Nephron progenitor cell (in vitro differentiated cells): ENCODE results near the gene DMD.
A peak's percentile ranks its signal among the peaks of the same experiment; 100 is the strongest.

Experiments
- DNase-seq: peaks from one replicate; pipeline ENCODE4 v3.0.0; 2021
- H3K27ac Mint-ChIP-seq: 2 replicates; pipeline ENCODE4 v1.8.0; 2021; ENCODE audit warnings: mild to moderate bottlenecking, moderate library complexity, mixed read lengths
- H3K27me3 Mint-ChIP-seq: 2 replicates; pipeline ENCODE4 v1.8.0; 2021; ENCODE audit warnings: mild to moderate bottlenecking, low read depth, mixed read lengths; ENCODE audit not compliant: poor library complexity
- H3K36me3 Mint-ChIP-seq: 2 replicates; pipeline ENCODE4 v1.8.0; 2021; ENCODE audit warnings: low read depth, mixed read lengths
- H3K4me1 Mint-ChIP-seq: 2 replicates; pipeline ENCODE4 v1.8.0; 2021; ENCODE audit warnings: mixed read lengths
- H3K4me3 Mint-ChIP-seq: 2 replicates; pipeline ENCODE4 v1.8.0; 2021; ENCODE audit warnings: mild to moderate bottlenecking, moderate library complexity, mixed read lengths
- H3K9me3 Mint-ChIP-seq: 2 replicates; pipeline ENCODE4 v1.8.0; 2021; ENCODE audit warnings: mild to moderate bottlenecking, moderate library complexity, mixed read lengths
- TF ChIP-seq, protein P1 (sequence below): fragments of 200-600 bp; sonication (generic); IDR thresholded peaks from 2 replicates; pipeline ENCODE4 v1.5.0; 2021; ENCODE audit warnings: antibody characterized with exemption

DMD gene

DNA sequence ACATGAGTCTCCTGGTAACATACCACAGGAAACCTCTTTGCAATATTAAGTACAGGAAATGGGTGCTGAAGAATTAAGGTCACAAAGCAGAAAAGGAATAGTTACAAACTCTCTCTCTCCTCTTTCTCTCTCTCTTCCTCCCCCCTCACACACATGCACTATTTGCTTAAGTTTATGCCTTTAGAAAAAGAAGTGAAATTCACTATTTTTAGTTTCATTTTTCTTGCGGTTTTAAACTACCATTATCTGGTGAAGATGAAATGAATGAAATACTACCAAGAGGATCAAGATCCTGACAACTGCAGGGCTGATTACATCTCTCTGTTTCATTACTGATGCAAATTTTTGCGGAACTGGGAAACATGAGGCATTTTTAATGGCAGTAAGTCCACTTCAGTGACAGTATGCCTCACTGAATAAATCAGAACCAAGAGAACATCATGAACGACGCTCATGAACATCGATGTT lies 2075.2 kb downstream of the DMD start:
- H3K27me3 Mint-ChIP-seq, result no peaks in the 10 kb centered on the region
- peaks cover 34% of the 10 kb centered on the region for H3K9me3 Mint-ChIP-seq
- DNase-seq, result no peak
- no peaks in the 10 kb centered on the region for H3K4me1 Mint-ChIP-seq
- no peak overlapping the region for H3K27ac Mint-ChIP-seq
- peaks cover 42% of the 10 kb centered on the region for H3K36me3 Mint-ChIP-seq
- no peak overlapping the region for H3K4me3 Mint-ChIP-seq
- TF ChIP-seq, protein P1, sequence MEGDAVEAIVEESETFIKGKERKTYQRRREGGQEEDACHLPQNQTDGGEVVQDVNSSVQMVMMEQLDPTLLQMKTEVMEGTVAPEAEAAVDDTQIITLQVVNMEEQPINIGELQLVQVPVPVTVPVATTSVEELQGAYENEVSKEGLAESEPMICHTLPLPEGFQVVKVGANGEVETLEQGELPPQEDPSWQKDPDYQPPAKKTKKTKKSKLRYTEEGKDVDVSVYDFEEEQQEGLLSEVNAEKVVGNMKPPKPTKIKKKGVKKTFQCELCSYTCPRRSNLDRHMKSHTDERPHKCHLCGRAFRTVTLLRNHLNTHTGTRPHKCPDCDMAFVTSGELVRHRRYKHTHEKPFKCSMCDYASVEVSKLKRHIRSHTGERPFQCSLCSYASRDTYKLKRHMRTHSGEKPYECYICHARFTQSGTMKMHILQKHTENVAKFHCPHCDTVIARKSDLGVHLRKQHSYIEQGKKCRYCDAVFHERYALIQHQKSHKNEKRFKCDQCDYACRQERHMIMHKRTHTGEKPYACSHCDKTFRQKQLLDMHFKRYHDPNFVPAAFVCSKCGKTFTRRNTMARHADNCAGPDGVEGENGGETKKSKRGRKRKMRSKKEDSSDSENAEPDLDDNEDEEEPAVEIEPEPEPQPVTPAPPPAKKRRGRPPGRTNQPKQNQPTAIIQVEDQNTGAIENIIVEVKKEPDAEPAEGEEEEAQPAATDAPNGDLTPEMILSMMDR, result no peak

DNA sequence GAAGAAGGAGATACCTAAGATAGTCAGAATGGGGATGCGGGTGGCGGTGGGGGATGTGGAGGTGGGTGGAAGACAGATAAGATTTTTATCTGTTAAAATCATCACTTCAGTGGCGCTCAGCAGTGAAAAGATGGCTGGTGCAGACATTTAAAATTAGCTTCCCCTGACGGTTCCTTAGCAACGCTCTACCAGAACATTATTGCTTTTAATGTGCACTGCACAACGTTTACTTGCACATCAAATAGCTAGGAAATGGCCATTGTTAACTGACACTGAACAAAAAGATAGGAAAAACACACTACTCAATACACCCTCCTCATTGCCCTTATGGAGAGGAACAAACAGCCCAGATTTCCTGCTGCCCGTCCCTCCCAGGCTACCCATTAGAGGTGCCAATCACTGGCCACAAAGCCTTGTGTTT lies 2078.5 kb downstream of the DMD start:
- Mint-ChIP-seq H3K27ac (no peak overlapping the region), H3K9me3 (peaks cover 29% of the 10 kb centered on the region), H3K4me1 (no peaks in the 10 kb centered on the region), H3K27me3 (no peaks in the 10 kb centered on the region), H3K4me3 (no peak overlapping the region), H3K36me3 (peaks cover 33% of the 10 kb centered on the region)
- DNase-seq, result no peak
- TF ChIP-seq, protein P1, result no peak

DNA sequence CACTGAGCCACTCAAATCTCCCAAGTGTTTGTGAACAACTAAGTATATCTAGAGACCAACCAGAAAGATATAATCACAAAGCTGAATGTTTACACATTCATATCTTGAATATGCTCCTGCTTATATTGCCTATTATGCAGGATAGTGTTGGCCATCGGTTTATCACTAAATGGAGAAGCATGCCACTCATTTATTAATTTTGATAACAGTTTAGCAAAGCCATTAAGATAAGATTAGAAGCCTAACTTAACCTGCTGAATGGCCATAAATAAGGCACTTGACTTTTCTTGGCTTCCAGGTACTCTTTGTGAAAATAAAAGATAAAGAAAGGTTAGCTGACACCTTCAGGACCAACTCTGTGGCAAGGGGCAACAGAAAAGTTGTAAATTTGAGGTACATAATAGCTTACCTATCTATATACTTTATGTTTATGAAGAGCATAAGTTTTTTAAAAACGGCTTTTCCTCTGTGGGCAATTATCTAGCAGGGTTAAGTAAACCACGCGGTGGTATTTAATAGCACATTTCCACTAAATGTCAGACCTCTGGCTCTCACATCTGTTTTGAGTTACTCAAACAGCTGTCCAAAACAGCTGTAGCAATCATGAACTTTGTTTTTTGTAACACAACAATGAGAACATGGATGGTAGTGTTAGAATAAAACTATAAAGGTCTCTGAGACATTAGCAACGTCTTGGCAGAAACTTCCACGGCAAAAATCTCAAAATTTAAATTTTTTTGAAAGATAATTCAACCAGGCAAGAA lies 2080.7 kb downstream of the DMD start:
- Mint-ChIP-seq H3K9me3 (peaks cover 46% of the 10 kb centered on the region), H3K27me3 (no peaks in the 10 kb centered on the region), H3K4me3 (no peak overlapping the region), H3K27ac (no peak overlapping the region), H3K4me1 (no peaks in the 10 kb centered on the region), H3K36me3 (peaks cover 40% of the 10 kb centered on the region)
- DNase-seq, result no peak
- TF ChIP-seq, protein P1, result no peak

DNA sequence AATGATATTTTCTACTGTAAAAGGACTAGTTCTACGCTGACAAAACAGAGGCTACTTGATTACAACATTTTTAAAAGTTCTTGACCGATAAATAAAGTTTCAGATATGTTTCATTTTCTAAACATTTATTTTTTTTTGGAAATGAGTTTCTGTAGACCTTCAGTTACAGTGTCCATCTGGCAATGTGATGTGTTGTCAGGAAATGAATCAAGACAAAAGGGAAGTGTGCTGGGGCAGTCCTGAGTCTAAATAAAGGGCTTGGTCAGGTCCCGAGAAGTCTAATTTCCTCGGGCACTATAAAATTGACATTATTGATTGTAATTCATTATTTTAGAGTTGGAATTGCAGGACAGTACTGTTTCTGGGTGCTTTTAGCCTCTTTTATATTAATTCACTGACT lies 2082.5 kb downstream of the DMD start:
- no peak overlapping the region for H3K4me3 Mint-ChIP-seq

DNA sequence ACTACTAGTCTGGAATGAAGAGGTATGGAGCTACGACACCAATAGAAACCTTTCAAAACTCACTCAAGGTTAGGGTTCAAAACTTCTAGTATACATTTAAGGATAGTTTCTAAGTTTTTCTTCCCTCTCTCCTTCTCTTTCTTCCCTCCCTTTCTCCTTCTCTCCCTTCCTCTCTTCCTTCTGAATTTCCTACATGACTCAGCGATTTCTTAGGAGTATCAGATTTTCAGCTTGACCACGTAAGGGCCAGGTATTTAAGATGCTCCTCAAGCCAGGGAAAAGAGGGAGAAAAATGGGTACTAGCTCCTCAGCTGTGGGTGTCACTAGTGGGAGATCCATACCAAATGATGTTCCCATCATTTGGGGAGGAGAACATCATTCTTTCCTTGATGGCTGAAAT lies 2083.6 kb downstream of the DMD start:
- H3K27ac Mint-ChIP-seq, result peak overlapping the region; percentile 80

More for the DNA sequence above, 2082.5 kb downstream of the DMD start:
- Mint-ChIP-seq H3K9me3 (peaks cover 42% of the 10 kb centered on the region), H3K27me3 (no peaks in the 10 kb centered on the region), H3K4me1 (no peaks in the 10 kb centered on the region), H3K36me3 (peaks cover 44% of the 10 kb centered on the region), H3K27ac (no peak overlapping the region)
- TF ChIP-seq, protein P1, result no peak
- DNase-seq, result no peak

More for the DNA sequence above, 2083.6 kb downstream of the DMD start:
- H3K27me3 Mint-ChIP-seq, result no peaks in the 10 kb centered on the region
- H3K36me3 Mint-ChIP-seq, result peaks cover 44% of the 10 kb centered on the region
- H3K9me3 Mint-ChIP-seq, result peaks cover 37% of the 10 kb centered on the region
- H3K4me1 Mint-ChIP-seq, result no peaks in the 10 kb centered on the region
- H3K4me3 Mint-ChIP-seq, result no peak overlapping the region
- TF ChIP-seq, protein P1, result no peak
- DNase-seq, result no peak
